ENCODE results near the gene CLDN14. TPM values are rescaled to one million over a fixed set of nuclear protein-coding genes. Genes with fewer than 3 reads are reported as not detected.

Gene CLDN14
- total RNA-seq, 1 experiment from 2014 or later, result not detected

- DNase-seq, result no peak
- no peak overlapping the region for H2BK5ac ChIP-seq (ENCODE audit: insufficient read length, low read length)
- Mint-ChIP-seq H3K36me3 (ENCODE audit: insufficient read depth in 1 of 3, low read depth in 3 of 3) (no peaks in the 10 kb centered on the region; a peak in 1 of 7 replicates), H3K27me3 (ENCODE audit: low read depth) (peaks cover 5% of the 10 kb centered on the region), H3K9me3 (no peaks in the 10 kb centered on the region; a peak in 1 of 5 replicates), H3K4me1 (peaks cover 0 to 9% of the 10 kb centered on the region in 2 experiments; a peak in 2 of 4 replicates), H3K4me3 (no peak overlapping the region), H3K27ac (no peak overlapping the region)
- no peak overlapping the region for H3K56ac ChIP-seq (ENCODE audit: insufficient read length, low read depth, low read length)
- no peaks in the 10 kb centered on the region for H3K9me3 ChIP-seq (ENCODE audit: control insufficient read depth, low read depth, low read length)
- no peak overlapping the region for H3K23ac ChIP-seq (ENCODE audit: insufficient read length, low read depth, low read length)
- H3K4ac ChIP-seq (ENCODE audit: low read depth, low read length), result no peak overlapping the region
- H3K4me1 ChIP-seq (ENCODE audit: insufficient read depth, low read length), result no peaks in the 10 kb centered on the region
- H3K79me1 ChIP-seq (ENCODE audit: insufficient read depth, low read depth, low read length, poor library complexity, severe bottlenecking), result no peaks in the 10 kb centered on the region
- H2AFZ ChIP-seq (ENCODE audit: low read length), result no peak overlapping the region
- H3K14ac ChIP-seq (ENCODE audit: insufficient read depth, low read length), result no peak overlapping the region
- H3K79me2 ChIP-seq (ENCODE audit: insufficient read depth, low read length), result no peaks in the 10 kb centered on the region
- H3T11ph ChIP-seq (ENCODE audit: low read length), result no peak overlapping the region
- no peak overlapping the region for H4K8ac ChIP-seq (replicated peaks; ENCODE audit: insufficient read length, low read depth, low read length)
- H4K91ac ChIP-seq (ENCODE audit: insufficient read length, low read depth, low read length), result no peak overlapping the region
- H3K23me2 ChIP-seq (ENCODE audit: insufficient read length, low read depth, low read length, poor library complexity, severe bottlenecking), result no peaks in the 10 kb centered on the region
- no peak overlapping the region for H3K27ac ChIP-seq (ENCODE audit: insufficient read length, low read depth, low read length)
- H3K9ac ChIP-seq (ENCODE audit: extremely low read depth, insufficient read length, low read length), result no peak overlapping the region
- TF ChIP-seq, protein P1, sequence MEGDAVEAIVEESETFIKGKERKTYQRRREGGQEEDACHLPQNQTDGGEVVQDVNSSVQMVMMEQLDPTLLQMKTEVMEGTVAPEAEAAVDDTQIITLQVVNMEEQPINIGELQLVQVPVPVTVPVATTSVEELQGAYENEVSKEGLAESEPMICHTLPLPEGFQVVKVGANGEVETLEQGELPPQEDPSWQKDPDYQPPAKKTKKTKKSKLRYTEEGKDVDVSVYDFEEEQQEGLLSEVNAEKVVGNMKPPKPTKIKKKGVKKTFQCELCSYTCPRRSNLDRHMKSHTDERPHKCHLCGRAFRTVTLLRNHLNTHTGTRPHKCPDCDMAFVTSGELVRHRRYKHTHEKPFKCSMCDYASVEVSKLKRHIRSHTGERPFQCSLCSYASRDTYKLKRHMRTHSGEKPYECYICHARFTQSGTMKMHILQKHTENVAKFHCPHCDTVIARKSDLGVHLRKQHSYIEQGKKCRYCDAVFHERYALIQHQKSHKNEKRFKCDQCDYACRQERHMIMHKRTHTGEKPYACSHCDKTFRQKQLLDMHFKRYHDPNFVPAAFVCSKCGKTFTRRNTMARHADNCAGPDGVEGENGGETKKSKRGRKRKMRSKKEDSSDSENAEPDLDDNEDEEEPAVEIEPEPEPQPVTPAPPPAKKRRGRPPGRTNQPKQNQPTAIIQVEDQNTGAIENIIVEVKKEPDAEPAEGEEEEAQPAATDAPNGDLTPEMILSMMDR (conservative IDR thresholded peaks at IDR 0.05), result no peak
- H3K4me2 ChIP-seq (ENCODE audit: insufficient read depth, insufficient read length, low read length), result no peak overlapping the region
- no peak overlapping the region for H2BK12ac ChIP-seq (ENCODE audit: insufficient read length, low read depth, low read length)
- H3K27me3 ChIP-seq (ENCODE audit: insufficient read depth, low read length), result no peaks in the 10 kb centered on the region
- no peak overlapping the region for H3K18ac ChIP-seq (ENCODE audit: insufficient read length, low read depth, low read length)
- no peak overlapping the region for H2BK20ac ChIP-seq (ENCODE audit: low read depth, low read length, poor library complexity, severe bottlenecking)
- H2BK120ac ChIP-seq (ENCODE audit: low read depth, low read length, poor library complexity, severe bottlenecking), result no peak overlapping the region
- no peak overlapping the region for H2BK15ac ChIP-seq (ENCODE audit: low read depth, low read length)
- no peak overlapping the region for H2AK5ac ChIP-seq (ENCODE audit: insufficient read length, low read length)
- H4K5ac ChIP-seq (ENCODE audit: insufficient read length, low read depth, low read length), result no peak overlapping the region
- no CpG with 5 or more reads among the region's 4 CpGs for WGBS (ENCODE audit: extremely low coverage, insufficient read length, low lambda C conversion rate)
- H4K20me1 ChIP-seq (ENCODE audit: control insufficient read depth, insufficient read depth, insufficient read length), result no peaks in the 10 kb centered on the region
Measured at GRCh38 chr21:36526104-36526503, 46.2 kb upstream of the CLDN14 start.

All from H9 (cell line).